Upper lobe of left lung (tissue), 4 donors: ENCODE data around the gene STAB2.

Source experiments
- EP300 ChIP-seq, 4 donors: sonication (generic); formaldehyde crosslinking; IDR thresholded peaks; one replicate each; pipeline ENCODE4 v1.5.1; 2017; ENCODE audit warnings: antibody characterized with exemption in 4 of 4, control low read depth in 2 of 4
- POLR2A ChIP-seq, 4 donors: fragments of 450-650 bp; IDR thresholded peaks; one replicate each; pipeline ENCODE4 v1.5.1; 2016 to 2017; ENCODE audit warnings: antibody characterized with exemption in 4 of 4, mild to moderate bottlenecking in 2 of 4
- POLR2AphosphoS5 ChIP-seq, 2 donors: sonication (generic); formaldehyde crosslinking; IDR thresholded peaks; one replicate each; pipeline ENCODE4 v1.5.1; 2017; ENCODE audit warnings: antibody characterized with exemption in 2 of 2
- TF ChIP-seq, protein P1 (sequence below), 6 experiments: fragments of 450-650 bp in 4 of 6; fragments of 200-600 bp in 2 of 6; sonication (generic) in 2 of 6; IDR thresholded peaks; one replicate each; pipeline ENCODE4 v1.5.1; 2016 to 2019; ENCODE audit warnings: antibody characterized with exemption in 6 of 6

DNA sequence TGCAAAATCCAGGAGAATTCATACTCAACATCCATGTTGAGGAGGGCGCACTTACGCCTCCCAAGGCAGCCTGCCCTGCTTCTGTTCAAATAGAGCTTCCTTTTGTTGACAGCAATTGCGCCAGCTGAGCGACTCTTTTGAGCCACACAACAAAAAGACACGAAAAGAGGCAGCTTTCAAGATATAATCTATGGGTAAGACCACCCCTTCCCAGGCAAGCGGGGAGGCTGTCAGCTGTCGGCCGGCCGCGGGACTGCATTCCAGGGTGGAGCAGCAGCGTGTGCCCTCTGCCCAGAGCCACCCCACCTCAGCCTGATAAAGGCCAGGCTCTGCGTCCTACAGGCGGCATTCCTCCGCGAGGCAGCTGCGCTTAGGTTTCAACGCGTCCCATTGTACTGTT lies 15.8 kb upstream of the STAB2 start:
- TF ChIP-seq, protein P1, sequence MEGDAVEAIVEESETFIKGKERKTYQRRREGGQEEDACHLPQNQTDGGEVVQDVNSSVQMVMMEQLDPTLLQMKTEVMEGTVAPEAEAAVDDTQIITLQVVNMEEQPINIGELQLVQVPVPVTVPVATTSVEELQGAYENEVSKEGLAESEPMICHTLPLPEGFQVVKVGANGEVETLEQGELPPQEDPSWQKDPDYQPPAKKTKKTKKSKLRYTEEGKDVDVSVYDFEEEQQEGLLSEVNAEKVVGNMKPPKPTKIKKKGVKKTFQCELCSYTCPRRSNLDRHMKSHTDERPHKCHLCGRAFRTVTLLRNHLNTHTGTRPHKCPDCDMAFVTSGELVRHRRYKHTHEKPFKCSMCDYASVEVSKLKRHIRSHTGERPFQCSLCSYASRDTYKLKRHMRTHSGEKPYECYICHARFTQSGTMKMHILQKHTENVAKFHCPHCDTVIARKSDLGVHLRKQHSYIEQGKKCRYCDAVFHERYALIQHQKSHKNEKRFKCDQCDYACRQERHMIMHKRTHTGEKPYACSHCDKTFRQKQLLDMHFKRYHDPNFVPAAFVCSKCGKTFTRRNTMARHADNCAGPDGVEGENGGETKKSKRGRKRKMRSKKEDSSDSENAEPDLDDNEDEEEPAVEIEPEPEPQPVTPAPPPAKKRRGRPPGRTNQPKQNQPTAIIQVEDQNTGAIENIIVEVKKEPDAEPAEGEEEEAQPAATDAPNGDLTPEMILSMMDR (IDR thresholded peaks at IDR 0.05): no peak
- TF ChIP-seq POLR2A (IDR thresholded peaks at IDR 0.05) (no peak), POLR2AphosphoS5 (IDR thresholded peaks at IDR 0.05) (no peak), EP300 (IDR thresholded peaks at IDR 0.05) (no peak)
